HEK293 (cell line): ENCODE measurements around the gene ALOX12B.
A peak's percentile ranks its signal among the peaks of the same experiment; 100 is the strongest.

Experiments used
- CTCF ChIA-PET: fragments of 350-600 bp; formaldehyde crosslinking; extraction: SDS; loops from one replicate; lab custom pipeline; 2021; ENCODE audit warnings: antibody characterized with exemption; lab: Yijun Ruan, JAX
- POLR2A ChIA-PET: fragments of 300-600 bp; formaldehyde crosslinking; extraction: SDS; loops from one replicate; lab custom pipeline; 2020; ENCODE audit warnings: antibody characterized with exemption, inconsistent platforms; lab: Yijun Ruan, JAX
- H3K27ac ChIP-seq: fragments of 200-500 bp; sonication (Bioruptor generic); 2 replicates; pipeline ENCODE4 v1.5.1; 2014; ENCODE audit warnings: low read depth, low read length, control low read depth, inconsistent platforms; ENCODE audit errors: extremely low read depth
- H3K36me3 ChIP-seq, 2 experiments: fragments of 200-500 bp in 1 of 2; sonication (Bioruptor generic) in 1 of 2; 1 replicate in 1 of 2; 2 replicates in 1 of 2; pipeline ENCODE4 v1.5.1; 2014 to 2017; ENCODE audit warnings: inconsistent platforms in 2 of 2, low read length in 2 of 2; ENCODE audit not compliant: control insufficient read depth in 2 of 2, insufficient read depth in 1 of 2
- H3K4me1 ChIP-seq: fragments of 200-500 bp; sonication (Bioruptor generic); 2 replicates; pipeline ENCODE4 v1.5.1; 2014; ENCODE audit warnings: mild to moderate bottlenecking, low read length, inconsistent platforms; ENCODE audit not compliant: control insufficient read depth, insufficient read depth
- H3K4me3 ChIP-seq: 2 replicates; pipeline ENCODE4 v1.5.1; 2011; ENCODE audit warnings: low read depth, mild to moderate bottlenecking, control low read depth, low read length, moderate library complexity
- H3K9me3 ChIP-seq: fragments of 200-500 bp; sonication (Bioruptor generic); 2 replicates; pipeline ENCODE4 v1.5.1; 2014; ENCODE audit warnings: low read depth, low read length, inconsistent platforms; ENCODE audit not compliant: control insufficient read depth, insufficient read depth
- BCL11A ChIP-seq: fragments of 450-650 bp; formaldehyde crosslinking; IDR thresholded peaks from 2 replicates; pipeline ENCODE4 v1.5.1; 2016; ENCODE audit warnings: low read depth, missing biosample characterization, missing genetic modification characterization
- GLI4 ChIP-seq: fragments of 450-650 bp; formaldehyde crosslinking; IDR thresholded peaks from 2 replicates; pipeline ENCODE4 v1.5.1; 2016; ENCODE audit warnings: missing biosample characterization, missing genetic modification characterization
- KLF1 ChIP-seq: fragments of 450-650 bp; formaldehyde crosslinking; IDR thresholded peaks from 2 replicates; pipeline ENCODE4 v1.5.1; 2016; ENCODE audit warnings: missing biosample characterization, missing genetic modification characterization
- OSR2 ChIP-seq: fragments of 450-650 bp; formaldehyde crosslinking; IDR thresholded peaks from 2 replicates; pipeline ENCODE4 v1.5.1; 2016; ENCODE audit warnings: missing biosample characterization, missing genetic modification characterization
- SALL2 ChIP-seq: fragments of 450-650 bp; formaldehyde crosslinking; IDR thresholded peaks from 2 replicates; pipeline ENCODE4 v1.5.0; 2017; ENCODE audit warnings: missing biosample characterization, mild to moderate bottlenecking, missing genetic modification characterization, borderline replicate concordance
- SP3 ChIP-seq: fragments of 450-650 bp; formaldehyde crosslinking; IDR thresholded peaks from 2 replicates; pipeline ENCODE4 v1.5.1; 2016; ENCODE audit warnings: missing biosample characterization, missing genetic modification characterization
- ZBTB17 ChIP-seq: fragments of 450-650 bp; formaldehyde crosslinking; IDR thresholded peaks from 2 replicates; pipeline ENCODE4 v1.5.1; 2016; ENCODE audit warnings: missing biosample characterization, missing genetic modification characterization
- ZFHX2 ChIP-seq: fragments of 450-650 bp; formaldehyde crosslinking; conservative IDR thresholded peaks from 2 replicates; pipeline ENCODE4 v1.5.1; 2016; ENCODE audit warnings: missing biosample characterization, missing genetic modification characterization
- ZIC2 ChIP-seq: fragments of 450-650 bp; formaldehyde crosslinking; IDR thresholded peaks from 2 replicates; pipeline ENCODE4 v1.5.1; 2016; ENCODE audit warnings: missing biosample characterization, missing genetic modification characterization
- ZNF146 ChIP-seq: fragments of 450-650 bp; formaldehyde crosslinking; IDR thresholded peaks from 2 replicates; pipeline ENCODE4 v1.5.1; 2016; ENCODE audit warnings: missing biosample characterization, missing genetic modification characterization
- ZNF16 ChIP-seq: fragments of 450-650 bp; formaldehyde crosslinking; IDR thresholded peaks from 2 replicates; pipeline ENCODE4 v1.5.1; 2016; ENCODE audit warnings: low read depth, missing biosample characterization, missing genetic modification characterization
- ZNF184 ChIP-seq: fragments of 450-650 bp; IDR thresholded peaks from 2 replicates; pipeline ENCODE4 v1.5.1; 2018; ENCODE audit warnings: missing biosample characterization, mild to moderate bottlenecking, missing genetic modification characterization
- ZNF202 ChIP-seq: fragments of 450-650 bp; formaldehyde crosslinking; IDR thresholded peaks from 2 replicates; pipeline ENCODE4 v1.5.1; 2016; ENCODE audit warnings: missing biosample characterization, missing genetic modification characterization, borderline replicate concordance
- ZNF223 ChIP-seq: fragments of 450-650 bp; formaldehyde crosslinking; IDR thresholded peaks from 2 replicates; pipeline ENCODE4 v1.5.1; 2016; ENCODE audit warnings: missing biosample characterization, missing genetic modification characterization
- ZNF24 ChIP-seq: fragments of 450-650 bp; formaldehyde crosslinking; IDR thresholded peaks from 2 replicates; pipeline ENCODE4 v1.5.1; 2016; ENCODE audit warnings: missing biosample characterization, missing genetic modification characterization
- ZNF266 ChIP-seq: fragments of 450-650 bp; formaldehyde crosslinking; IDR thresholded peaks from 2 replicates; pipeline ENCODE4 v1.5.1; 2016; ENCODE audit warnings: missing biosample characterization, missing genetic modification characterization, low read depth
- ZNF354C ChIP-seq: fragments of 450-650 bp; formaldehyde crosslinking; IDR thresholded peaks from 2 replicates; pipeline ENCODE4 v1.5.1; 2016; ENCODE audit warnings: missing biosample characterization, missing genetic modification characterization, low read depth, borderline replicate concordance
- ZNF433 ChIP-seq: fragments of 450-650 bp; formaldehyde crosslinking; IDR thresholded peaks from 2 replicates; pipeline ENCODE4 v1.5.1; 2016; ENCODE audit warnings: missing biosample characterization, missing genetic modification characterization, low read depth
- ZNF510 ChIP-seq: fragments of 450-650 bp; formaldehyde crosslinking; IDR thresholded peaks from 2 replicates; pipeline ENCODE4 v1.5.1; 2018; ENCODE audit warnings: mild to moderate bottlenecking, missing genetic modification characterization, missing biosample characterization; ENCODE audit not compliant: insufficient replicate concordance
- ZNF549 ChIP-seq: fragments of 450-650 bp; IDR thresholded peaks from 2 replicates; pipeline ENCODE4 v1.5.1; 2018; ENCODE audit warnings: missing biosample characterization, missing genetic modification characterization, mild to moderate bottlenecking, inconsistent platforms, moderate library complexity
- ZNF621 ChIP-seq: fragments of 450-650 bp; formaldehyde crosslinking; IDR thresholded peaks from 2 replicates; pipeline ENCODE4 v1.5.1; 2017; ENCODE audit warnings: missing biosample characterization, missing genetic modification characterization
- ZNF670 ChIP-seq: fragments of 450-650 bp; formaldehyde crosslinking; IDR thresholded peaks from 2 replicates; pipeline ENCODE4 v1.5.1; 2016; ENCODE audit warnings: missing biosample characterization, missing genetic modification characterization, low read depth
- ZNF692 ChIP-seq: fragments of 450-650 bp; formaldehyde crosslinking; IDR thresholded peaks from 2 replicates; pipeline ENCODE4 v1.5.1; 2016; ENCODE audit warnings: missing biosample characterization, missing genetic modification characterization
- ZNF785 ChIP-seq: fragments of 450-650 bp; formaldehyde crosslinking; IDR thresholded peaks from 2 replicates; pipeline ENCODE4 v1.5.1; 2016; ENCODE audit warnings: missing biosample characterization, missing genetic modification characterization
- ZNF830 ChIP-seq: fragments of 450-650 bp; IDR thresholded peaks from 2 replicates; pipeline ENCODE4 v1.5.0; 2018; ENCODE audit warnings: missing biosample characterization, missing genetic modification characterization, low read depth, mild to moderate bottlenecking, moderate library complexity
- TF ChIP-seq, protein P1 (sequence below): fragments of 450-650 bp; formaldehyde crosslinking; IDR thresholded peaks from 2 replicates; pipeline ENCODE4 v1.5.1; 2016; ENCODE audit warnings: missing biosample characterization, missing genetic modification characterization
- TF ChIP-seq, protein P2 (sequence below): fragments of 450-650 bp; formaldehyde crosslinking; IDR thresholded peaks from 2 replicates; pipeline ENCODE4 v1.5.1; 2016; ENCODE audit warnings: missing biosample characterization, missing genetic modification characterization
- TF ChIP-seq, protein P3 (sequence below): fragments of 450-650 bp; IDR thresholded peaks from 2 replicates; pipeline ENCODE4 v1.5.1; 2018; ENCODE audit warnings: missing biosample characterization, missing genetic modification characterization

Gene ALOX12B

DNA sequence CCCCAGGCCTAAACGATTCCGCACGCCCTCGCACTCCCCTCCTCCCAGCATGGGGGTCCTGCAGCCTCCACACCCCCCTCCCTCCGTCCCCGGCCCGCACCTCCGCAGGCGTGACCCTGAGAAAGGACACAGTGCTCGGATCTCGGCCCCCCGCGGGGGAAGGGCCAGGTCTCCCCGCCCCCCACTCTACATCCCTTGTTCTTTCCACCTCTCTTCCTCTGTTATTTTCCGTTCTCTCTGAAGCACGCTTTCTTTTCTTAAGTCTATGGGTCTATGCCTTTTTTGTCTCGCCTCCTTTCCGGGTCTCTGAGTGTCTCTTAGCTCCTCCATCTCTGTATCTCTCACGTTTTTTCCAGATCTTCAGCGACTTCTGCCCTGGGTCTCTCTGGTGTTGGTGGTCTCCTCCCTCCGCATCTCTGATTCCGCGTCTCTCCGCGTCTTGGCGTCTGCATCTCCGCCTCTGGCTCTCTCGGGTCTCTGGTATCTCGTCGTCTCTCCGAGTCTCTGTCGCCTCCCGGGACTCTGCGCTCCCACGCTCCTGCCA lies 38.5 kb upstream of the ALOX12B start (continued):
- TF ChIP-seq, protein P1, sequence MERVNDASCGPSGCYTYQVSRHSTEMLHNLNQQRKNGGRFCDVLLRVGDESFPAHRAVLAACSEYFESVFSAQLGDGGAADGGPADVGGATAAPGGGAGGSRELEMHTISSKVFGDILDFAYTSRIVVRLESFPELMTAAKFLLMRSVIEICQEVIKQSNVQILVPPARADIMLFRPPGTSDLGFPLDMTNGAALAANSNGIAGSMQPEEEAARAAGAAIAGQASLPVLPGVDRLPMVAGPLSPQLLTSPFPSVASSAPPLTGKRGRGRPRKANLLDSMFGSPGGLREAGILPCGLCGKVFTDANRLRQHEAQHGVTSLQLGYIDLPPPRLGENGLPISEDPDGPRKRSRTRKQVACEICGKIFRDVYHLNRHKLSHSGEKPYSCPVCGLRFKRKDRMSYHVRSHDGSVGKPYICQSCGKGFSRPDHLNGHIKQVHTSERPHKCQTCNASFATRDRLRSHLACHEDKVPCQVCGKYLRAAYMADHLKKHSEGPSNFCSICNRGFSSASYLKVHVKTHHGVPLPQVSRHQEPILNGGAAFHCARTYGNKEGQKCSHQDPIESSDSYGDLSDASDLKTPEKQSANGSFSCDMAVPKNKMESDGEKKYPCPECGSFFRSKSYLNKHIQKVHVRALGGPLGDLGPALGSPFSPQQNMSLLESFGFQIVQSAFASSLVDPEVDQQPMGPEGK = peak; percentile 98
- TF ChIP-seq GLI4 (tag by site-specific recombination) (0 out of 2 replicates have a peak, but pooled peaks have one; percentile 72), OSR2 (tag by site-specific recombination) (peak; percentile 73), ZNF830 (tag by site-specific recombination) (no peak), ZNF223 (tag by site-specific recombination) (peak; percentile 88), BCL11A (tag by site-specific recombination) (no peak), ZNF670 (no peak), KLF1 (peak; percentile 87)

GRCh38 chr17:8125154-8125946 lies 37.8 kb upstream of the ALOX12B start:
- peak overlapping the region; percentile 77; the same call in 1 of the 2 replicates for H3K27ac ChIP-seq
- CTCF ChIA-PET = interaction anchor here (0.6 to 4.7 kb wide), 7 partner anchors 13 to 438 kb away, joined by 3 to 36 read pairs (median 5); no protein-coding TSS in a partner anchor
- POLR2A ChIA-PET = interaction anchor here (0.7 to 3.5 kb wide), 7 partner anchors 14 to 290 kb away, joined by 3 to 15 read pairs (median 4); partner anchors contain the start of gene SLC25A35
- peaks cover 14% of the 10 kb centered on the region for H3K4me1 ChIP-seq
- no peaks in the 10 kb centered on the region for H3K36me3 ChIP-seq
- peak overlapping the region; percentile 55 for H3K4me3 ChIP-seq
- H3K9me3 ChIP-seq = no peaks in the 10 kb centered on the region
- TF ChIP-seq, protein P2, sequence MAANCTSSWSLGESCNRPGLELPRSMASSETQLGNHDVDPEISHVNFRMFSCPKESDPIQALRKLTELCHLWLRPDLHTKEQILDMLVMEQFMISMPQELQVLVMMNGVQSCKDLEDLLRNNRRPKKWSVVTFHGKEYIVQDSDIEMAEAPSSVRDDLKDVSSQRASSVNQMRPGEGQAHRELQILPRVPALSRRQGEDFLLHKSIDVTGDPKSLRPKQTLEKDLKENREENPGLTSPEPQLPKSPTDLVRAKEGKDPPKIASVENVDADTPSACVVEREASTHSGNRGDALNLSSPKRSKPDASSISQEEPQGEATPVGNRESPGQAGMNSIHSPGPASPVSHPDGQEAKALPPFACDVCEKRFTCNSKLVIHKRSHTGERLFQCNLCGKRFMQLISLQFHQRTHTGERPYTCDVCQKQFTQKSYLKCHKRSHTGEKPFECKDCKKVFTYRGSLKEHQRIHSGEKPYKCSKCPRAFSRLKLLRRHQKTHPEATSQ (tag by site-specific recombination) = no peak
- TF ChIP-seq ZNF24 = peak; percentile 26; the same call in 1 of the 2 replicates
- TF ChIP-seq ZNF510 (tag by site-specific recombination) = peak; percentile 12
- TF ChIP-seq, protein P3, sequence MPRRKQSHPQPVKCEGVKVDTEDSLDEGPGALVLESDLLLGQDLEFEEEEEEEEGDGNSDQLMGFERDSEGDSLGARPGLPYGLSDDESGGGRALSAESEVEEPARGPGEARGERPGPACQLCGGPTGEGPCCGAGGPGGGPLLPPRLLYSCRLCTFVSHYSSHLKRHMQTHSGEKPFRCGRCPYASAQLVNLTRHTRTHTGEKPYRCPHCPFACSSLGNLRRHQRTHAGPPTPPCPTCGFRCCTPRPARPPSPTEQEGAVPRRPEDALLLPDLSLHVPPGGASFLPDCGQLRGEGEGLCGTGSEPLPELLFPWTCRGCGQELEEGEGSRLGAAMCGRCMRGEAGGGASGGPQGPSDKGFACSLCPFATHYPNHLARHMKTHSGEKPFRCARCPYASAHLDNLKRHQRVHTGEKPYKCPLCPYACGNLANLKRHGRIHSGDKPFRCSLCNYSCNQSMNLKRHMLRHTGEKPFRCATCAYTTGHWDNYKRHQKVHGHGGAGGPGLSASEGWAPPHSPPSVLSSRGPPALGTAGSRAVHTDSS (tag by site-specific recombination) = 0 out of 2 replicates have a peak, but pooled peaks have one; percentile 35
- no peak for TF ChIP-seq ZNF433
- TF ChIP-seq ZBTB17 (tag by site-specific recombination) = no peak
- TF ChIP-seq ZFHX2 (tag by site-specific recombination) = peak; percentile 53
- TF ChIP-seq ZNF16 (tag by site-specific recombination) = no peak
- TF ChIP-seq ZNF202 (tag by site-specific recombination) = no peak
- no peak for TF ChIP-seq SALL2
- TF ChIP-seq ZNF146 (tag by site-specific recombination) = no peak
- peak; percentile 24 for TF ChIP-seq SP3 (tag by site-specific recombination)
- TF ChIP-seq ZIC2 (tag by site-specific recombination) = no peak
- no peak for TF ChIP-seq ZNF266 (tag by site-specific recombination)
- TF ChIP-seq ZNF692 (tag by site-specific recombination) = peak; percentile 63
- no peak for TF ChIP-seq ZNF785
- peak; percentile 70 for TF ChIP-seq ZNF184 (tag by site-specific recombination)
- no peak for TF ChIP-seq ZNF549 (tag by site-specific recombination)
- no peak for TF ChIP-seq ZNF354C (tag by site-specific recombination)
- no peak for TF ChIP-seq ZNF621 (tag by site-specific recombination)
